Panc1 (cell line): ENCODE results near the gene ERN1. TPM values are rescaled to one million over a fixed set of nuclear protein-coding genes. Genes with fewer than 3 reads are reported as not detected.
"Not testable (repeated sequence)": the region's sequence is repeated elsewhere in the genome, so short reads cannot be mapped to it uniquely, and the experiment has no call there.

Source experiments
- ATAC-seq: fragments of 200-7000 bp; cut with Tn5 transposase; 2 replicates; pipeline ENCODE4 v1.9.1; 2020; ENCODE audit warnings: mild to moderate bottlenecking, moderate library complexity
- BruUV-seq: library from RNA; stranded (reverse); fragments of 400-500 nt; replicated peaks from 2 replicates; lab custom pipeline; 2021; lab: Mats Ljungman, UMichigan
- CTCF ChIA-PET: fragments of 300-600 bp; sonication (Branson Sonifier 250); formaldehyde crosslinking; loops from one replicate; lab custom pipeline; 2022; ENCODE audit warnings: antibody characterized with exemption; lab: Charles Lee
- POLR2A ChIA-PET: fragments of 300-600 bp; sonication (Branson Sonifier 250); formaldehyde crosslinking; loops from one replicate; lab custom pipeline; 2022; ENCODE audit warnings: antibody characterized with exemption; lab: Charles Lee
- DNase-seq: peaks from one replicate; pipeline ENCODE4 v3.0.0-alpha.2; 2010; ENCODE audit warnings: low read depth, low spot score
- H3K27ac ChIP-seq: 2 replicates; pipeline ENCODE4 v1.5.1; 2011; ENCODE audit warnings: mild to moderate bottlenecking, low read length, inconsistent platforms
- H3K27me3 ChIP-seq: fragments of 200-500 bp; sonication (Bioruptor generic); 2 replicates; pipeline ENCODE4 v1.6.0; 2014; ENCODE audit warnings: low read length, inconsistent platforms; ENCODE audit not compliant: control insufficient read depth, insufficient read depth
- H3K36me3 ChIP-seq: fragments of 200-500 bp; sonication (Bioruptor generic); 2 replicates; pipeline ENCODE4 v1.5.1; 2014; ENCODE audit warnings: inconsistent platforms, mild to moderate bottlenecking, low read length, moderate library complexity; ENCODE audit not compliant: control insufficient read depth, insufficient read depth
- H3K4me1 ChIP-seq: 2 replicates; pipeline ENCODE4 v1.5.1; 2011; ENCODE audit warnings: inconsistent platforms, mild to moderate bottlenecking, low read length, moderate library complexity; ENCODE audit not compliant: control insufficient read depth, insufficient read depth
- H3K4me3 ChIP-seq, 2 experiments: 2 replicates each; pipeline ENCODE4 v1.5.1; 2011 to 2012; ENCODE audit warnings: low read depth in 2 of 2, low read length in 2 of 2, mild to moderate bottlenecking in 2 of 2, inconsistent platforms in 1 of 2, moderate library complexity in 1 of 2
- H3K9me3 ChIP-seq: fragments of 200-500 bp; sonication (Bioruptor generic); 2 replicates; pipeline ENCODE4 v1.5.1; 2014; ENCODE audit warnings: low read depth, mild to moderate bottlenecking, inconsistent platforms, low read length, moderate library complexity; ENCODE audit not compliant: control insufficient read depth, insufficient read depth
- POLR2AphosphoS5 ChIP-seq: IDR thresholded peaks from 2 replicates; pipeline ENCODE4 v1.6.1; 2012; ENCODE audit warnings: mild to moderate bottlenecking, low read depth, low read length, moderate library complexity
- SIN3A ChIP-seq: IDR thresholded peaks from 2 replicates; pipeline ENCODE4 v1.6.1; 2012; ENCODE audit warnings: low read depth, mild to moderate bottlenecking, low read length, moderate library complexity, borderline replicate concordance; ENCODE audit not compliant: insufficient read depth
- TCF7L2 ChIP-seq: IDR thresholded peaks from 2 replicates; pipeline ENCODE4 v1.6.1; 2011; ENCODE audit warnings: mild to moderate bottlenecking, low read depth, low read length, inconsistent platforms
- in situ Hi-C: cut with HindIII; loops from 2 replicates; pipeline ENCODE4 v1.10.0; 2016; ENCODE audit warnings: low sequenced_read_pairs, low pct_unique_long_range_greater_than_20kb
- intact Hi-C: fragments of 100-400 bp; cut with micrococcal nuclease; formaldehyde crosslinking; loops from one replicate; pipeline ENCODE4 v1.10.0; 2022; ENCODE audit not compliant: unreplicated experiment
- total RNA-seq: library from RNA; stranded (reverse); gene quantifications from one replicate; pipeline ENCODE4 v1.2.1, GENCODE V29; 2021; ENCODE audit not compliant: unreplicated experiment
- TF ChIP-seq, protein P1 (sequence below): fragments of 450-650 bp; IDR thresholded peaks from 2 replicates; pipeline ENCODE4 v1.5.1; 2017; ENCODE audit warnings: mild to moderate bottlenecking
- TF ChIP-seq, protein P2 (sequence below), 2 experiments: IDR thresholded peaks; 2 replicates each; pipeline ENCODE4 v1.6.1; 2011 to 2012; ENCODE audit warnings: low read depth in 2 of 2, control low read depth in 1 of 2, low read length in 1 of 2, mild to moderate bottlenecking in 1 of 2, moderate library complexity in 1 of 2; ENCODE audit not compliant: insufficient read depth in 1 of 2

Gene ERN1
- total RNA-seq, 1 experiment from 2014 or later, result 12.1 TPM

DNA sequence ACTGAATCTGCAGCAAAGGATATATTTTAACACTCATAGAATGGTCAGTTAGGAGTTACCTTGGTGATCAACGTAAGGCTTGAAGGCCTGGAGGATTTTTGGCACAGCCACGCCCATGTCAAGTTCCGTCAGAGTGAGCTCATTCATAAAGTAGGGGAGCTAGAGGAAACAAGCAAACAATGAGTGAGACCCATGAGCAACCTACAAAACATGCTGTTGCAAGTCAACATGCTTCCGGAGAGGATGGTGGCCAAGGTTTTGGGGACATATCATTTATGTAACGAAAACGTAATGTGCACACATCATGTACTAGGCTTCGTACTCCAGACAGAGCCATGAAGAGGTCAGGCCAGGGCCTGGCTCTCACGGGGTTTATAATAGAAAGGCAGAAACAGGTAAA, 41.1 kb upstream of the ERN1 start:
- in situ Hi-C loops (no loop called here), intact Hi-C loops (no loop called here)
- H3K9me3 ChIP-seq, result no peaks in the 10 kb centered on the region
- ChIA-PET CTCF (no interaction called here), POLR2A (no interaction called here)
- H3K27me3 ChIP-seq, result no peaks in the 10 kb centered on the region
- TF ChIP-seq TCF7L2 (no peak), POLR2AphosphoS5 (no peak), SIN3A (no peak)
- TF ChIP-seq, protein P1, sequence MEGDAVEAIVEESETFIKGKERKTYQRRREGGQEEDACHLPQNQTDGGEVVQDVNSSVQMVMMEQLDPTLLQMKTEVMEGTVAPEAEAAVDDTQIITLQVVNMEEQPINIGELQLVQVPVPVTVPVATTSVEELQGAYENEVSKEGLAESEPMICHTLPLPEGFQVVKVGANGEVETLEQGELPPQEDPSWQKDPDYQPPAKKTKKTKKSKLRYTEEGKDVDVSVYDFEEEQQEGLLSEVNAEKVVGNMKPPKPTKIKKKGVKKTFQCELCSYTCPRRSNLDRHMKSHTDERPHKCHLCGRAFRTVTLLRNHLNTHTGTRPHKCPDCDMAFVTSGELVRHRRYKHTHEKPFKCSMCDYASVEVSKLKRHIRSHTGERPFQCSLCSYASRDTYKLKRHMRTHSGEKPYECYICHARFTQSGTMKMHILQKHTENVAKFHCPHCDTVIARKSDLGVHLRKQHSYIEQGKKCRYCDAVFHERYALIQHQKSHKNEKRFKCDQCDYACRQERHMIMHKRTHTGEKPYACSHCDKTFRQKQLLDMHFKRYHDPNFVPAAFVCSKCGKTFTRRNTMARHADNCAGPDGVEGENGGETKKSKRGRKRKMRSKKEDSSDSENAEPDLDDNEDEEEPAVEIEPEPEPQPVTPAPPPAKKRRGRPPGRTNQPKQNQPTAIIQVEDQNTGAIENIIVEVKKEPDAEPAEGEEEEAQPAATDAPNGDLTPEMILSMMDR, result no peak
- TF ChIP-seq, protein P2, sequence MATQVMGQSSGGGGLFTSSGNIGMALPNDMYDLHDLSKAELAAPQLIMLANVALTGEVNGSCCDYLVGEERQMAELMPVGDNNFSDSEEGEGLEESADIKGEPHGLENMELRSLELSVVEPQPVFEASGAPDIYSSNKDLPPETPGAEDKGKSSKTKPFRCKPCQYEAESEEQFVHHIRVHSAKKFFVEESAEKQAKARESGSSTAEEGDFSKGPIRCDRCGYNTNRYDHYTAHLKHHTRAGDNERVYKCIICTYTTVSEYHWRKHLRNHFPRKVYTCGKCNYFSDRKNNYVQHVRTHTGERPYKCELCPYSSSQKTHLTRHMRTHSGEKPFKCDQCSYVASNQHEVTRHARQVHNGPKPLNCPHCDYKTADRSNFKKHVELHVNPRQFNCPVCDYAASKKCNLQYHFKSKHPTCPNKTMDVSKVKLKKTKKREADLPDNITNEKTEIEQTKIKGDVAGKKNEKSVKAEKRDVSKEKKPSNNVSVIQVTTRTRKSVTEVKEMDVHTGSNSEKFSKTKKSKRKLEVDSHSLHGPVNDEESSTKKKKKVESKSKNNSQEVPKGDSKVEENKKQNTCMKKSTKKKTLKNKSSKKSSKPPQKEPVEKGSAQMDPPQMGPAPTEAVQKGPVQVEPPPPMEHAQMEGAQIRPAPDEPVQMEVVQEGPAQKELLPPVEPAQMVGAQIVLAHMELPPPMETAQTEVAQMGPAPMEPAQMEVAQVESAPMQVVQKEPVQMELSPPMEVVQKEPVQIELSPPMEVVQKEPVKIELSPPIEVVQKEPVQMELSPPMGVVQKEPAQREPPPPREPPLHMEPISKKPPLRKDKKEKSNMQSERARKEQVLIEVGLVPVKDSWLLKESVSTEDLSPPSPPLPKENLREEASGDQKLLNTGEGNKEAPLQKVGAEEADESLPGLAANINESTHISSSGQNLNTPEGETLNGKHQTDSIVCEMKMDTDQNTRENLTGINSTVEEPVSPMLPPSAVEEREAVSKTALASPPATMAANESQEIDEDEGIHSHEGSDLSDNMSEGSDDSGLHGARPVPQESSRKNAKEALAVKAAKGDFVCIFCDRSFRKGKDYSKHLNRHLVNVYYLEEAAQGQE (IDR thresholded peaks at IDR 0.05; ENCODE audit: insufficient read depth in 1 of 2, low read depth in 2 of 2, low read length in 1 of 2), result no peak
- DNase-seq (no peak), ATAC-seq (no peak)
- BruUV-seq, result no TSS peak
- H3K4me3 ChIP-seq, result no peak overlapping the region
- H3K27ac ChIP-seq, result no peak overlapping the region
- H3K4me1 ChIP-seq, result no peaks in the 10 kb centered on the region
- H3K36me3 ChIP-seq, result no peaks in the 10 kb centered on the region

DNA sequence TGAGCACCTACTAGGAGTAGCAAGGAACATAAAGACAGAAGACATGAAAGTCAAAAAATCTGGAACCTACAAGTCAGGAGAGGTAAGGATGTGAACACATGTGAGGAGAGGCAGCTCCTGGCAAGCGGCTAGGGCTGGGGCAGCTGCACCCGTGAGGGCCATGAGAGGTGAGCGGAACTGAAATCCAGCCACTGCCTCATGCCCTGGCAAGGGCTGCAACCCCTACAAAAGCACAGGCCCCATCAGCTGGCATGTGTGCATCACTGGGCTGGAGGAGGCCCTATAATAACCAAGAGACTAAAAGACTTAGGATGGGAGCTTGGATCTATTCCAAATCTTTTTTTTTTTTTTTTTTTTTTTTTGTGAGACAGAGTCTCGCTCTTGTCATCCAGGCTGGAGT, 40.3 kb upstream of the ERN1 start:
- no peak overlapping the region for H3K4me3 ChIP-seq
- ChIA-PET POLR2A (interaction anchor here (0.6 kb wide), 1 partner anchor 30 kb away, joined by 4 read pairs; no protein-coding TSS in a partner anchor), CTCF (no interaction called here)
- intact Hi-C loops (no loop called here), in situ Hi-C loops (no loop called here)
- ATAC-seq, result no peak
- no peak overlapping the region for H3K27ac ChIP-seq
- H3K4me1 ChIP-seq, result no peaks in the 10 kb centered on the region
- no TSS peak for BruUV-seq
- DNase-seq, result no peak
- H3K36me3 ChIP-seq, result no peaks in the 10 kb centered on the region
- TF ChIP-seq POLR2AphosphoS5, result no peak
- no peak for TF ChIP-seq TCF7L2
- TF ChIP-seq, protein P2 (IDR thresholded peaks at IDR 0.05; ENCODE audit: insufficient read depth in 1 of 2, low read depth in 2 of 2, low read length in 1 of 2), result no peak
- TF ChIP-seq, protein P1, result no peak
- TF ChIP-seq SIN3A, result no peak
- H3K9me3 ChIP-seq, result no peaks in the 10 kb centered on the region
- H3K27me3 ChIP-seq, result no peaks in the 10 kb centered on the region

DNA sequence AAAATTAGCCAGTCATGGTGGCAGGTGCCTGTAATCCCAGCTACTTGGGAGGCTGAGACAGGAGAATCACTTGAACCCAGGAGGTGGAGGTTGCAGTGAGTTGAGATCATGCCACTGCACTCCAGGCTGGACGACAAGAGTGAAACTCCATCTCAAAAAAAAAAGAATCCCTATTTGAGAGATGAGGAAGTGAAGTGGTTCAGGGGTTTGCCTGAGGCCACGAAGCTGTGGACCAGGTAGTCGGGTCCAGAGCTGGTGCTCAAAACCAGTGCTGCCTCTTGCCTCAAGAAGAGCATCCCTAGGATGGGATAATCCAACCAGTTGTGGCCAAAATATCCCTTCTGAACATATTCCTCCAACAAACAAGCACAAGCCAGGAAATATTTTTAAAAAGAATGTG, 37.7 kb upstream of the ERN1 start:
- intact Hi-C loops, CTCF ChIA-PET, ATAC-seq, H3K9me3 ChIP-seq, H3K27ac ChIP-seq, H3K4me3 ChIP-seq, in situ Hi-C loops, H3K27me3 ChIP-seq, H3K4me1 ChIP-seq, DNase-seq, H3K36me3 ChIP-seq, BruUV-seq: not testable (repeated sequence)
- POLR2A ChIA-PET, result interaction anchor here (0.5 kb wide), 1 partner anchor 60 kb away, joined by 6 read pairs; no protein-coding TSS in a partner anchor
